ENCODE results near the gene NEK9.
"Not testable (repeated sequence)": the region's sequence is repeated elsewhere in the genome, so short reads cannot be mapped to it uniquely, and the experiment has no call there.

NEK9 gene

DNA sequence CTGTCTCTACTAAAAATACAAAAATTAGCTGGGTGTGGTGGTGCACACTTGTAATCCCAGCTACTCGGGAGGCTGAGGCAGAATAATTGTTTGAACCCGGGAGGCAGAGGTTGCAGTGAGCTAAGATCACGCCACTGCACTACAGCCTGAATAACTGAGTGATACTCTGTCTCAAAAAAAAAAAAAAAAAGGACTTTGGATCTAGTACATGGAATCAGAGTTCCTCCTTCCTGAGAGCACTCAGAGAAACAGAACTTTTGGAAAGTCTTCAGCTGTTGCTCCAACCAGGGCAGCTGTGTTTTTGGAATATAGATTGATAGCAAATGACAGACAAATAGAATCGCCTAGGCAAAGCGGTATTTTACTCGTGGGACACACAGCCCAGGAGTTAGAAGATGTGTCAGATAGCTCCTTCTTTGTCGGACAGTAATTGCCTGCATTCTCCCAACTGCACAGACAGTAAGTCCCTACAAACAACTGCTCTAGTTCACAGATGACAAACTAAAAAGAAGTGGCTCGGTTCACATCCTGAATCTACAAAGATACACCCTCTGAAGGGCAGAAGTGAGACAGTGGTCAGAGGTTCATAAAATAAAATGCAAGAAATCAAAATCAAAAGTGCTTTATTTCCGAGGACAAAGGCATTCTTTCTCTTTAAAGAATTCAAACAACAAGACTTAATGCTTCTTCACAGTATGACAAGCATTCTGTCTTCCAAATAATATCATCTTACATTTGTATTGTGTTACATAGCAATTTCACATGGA is 17.1 kb upstream of the NEK9 start:
- no peak for DNase-seq

- no peak for DNase-seq
Measured at GRCh38 chr14:75142494-75142893, 15.6 kb upstream of the NEK9 start.

DNA sequence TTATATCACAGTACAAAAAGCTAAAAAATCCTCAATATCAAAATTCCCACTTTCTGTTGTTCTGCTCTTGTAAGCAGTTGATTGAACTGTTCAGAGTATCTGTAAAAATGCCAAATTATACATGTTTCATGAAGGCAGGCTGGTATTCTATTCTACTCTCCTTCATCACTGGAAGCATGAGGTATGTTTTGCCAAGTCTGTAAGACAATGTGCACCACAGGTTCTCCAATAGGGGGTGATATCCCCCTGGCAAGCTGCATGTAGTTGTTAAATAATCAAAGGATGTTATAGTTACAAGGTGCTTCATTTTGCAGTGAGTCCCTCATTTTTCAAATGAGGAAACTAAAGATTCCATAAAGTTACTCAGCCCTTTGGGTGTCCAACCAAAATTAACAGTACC is 15.1 kb upstream of the NEK9 start:
- DNase-seq, result peak; percentile 40

GRCh38 chr14:75141062-75141461 is 14.2 kb upstream of the NEK9 start:
- DNase-seq, result no peak

DNA sequence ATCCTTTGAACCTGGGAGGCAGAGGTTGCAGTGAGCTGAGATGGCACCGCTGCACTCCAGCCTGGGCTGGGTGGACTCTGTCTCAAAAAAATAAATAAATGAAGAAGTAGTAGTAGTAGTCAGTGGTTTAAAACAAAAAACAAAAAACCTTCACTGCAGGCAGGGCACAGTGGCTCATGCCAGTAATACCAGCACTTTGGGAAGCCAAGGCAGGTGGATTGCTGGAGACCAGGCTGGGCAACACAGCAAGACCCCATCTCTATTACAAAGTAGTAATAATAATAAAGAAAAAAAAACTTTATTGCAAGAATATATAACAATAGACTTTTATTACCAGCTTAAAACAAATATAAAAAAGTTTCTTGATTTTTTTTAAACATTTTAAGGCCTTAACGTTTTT is 13.8 kb upstream of the NEK9 start:
- DNase-seq, result no peak

DNA sequence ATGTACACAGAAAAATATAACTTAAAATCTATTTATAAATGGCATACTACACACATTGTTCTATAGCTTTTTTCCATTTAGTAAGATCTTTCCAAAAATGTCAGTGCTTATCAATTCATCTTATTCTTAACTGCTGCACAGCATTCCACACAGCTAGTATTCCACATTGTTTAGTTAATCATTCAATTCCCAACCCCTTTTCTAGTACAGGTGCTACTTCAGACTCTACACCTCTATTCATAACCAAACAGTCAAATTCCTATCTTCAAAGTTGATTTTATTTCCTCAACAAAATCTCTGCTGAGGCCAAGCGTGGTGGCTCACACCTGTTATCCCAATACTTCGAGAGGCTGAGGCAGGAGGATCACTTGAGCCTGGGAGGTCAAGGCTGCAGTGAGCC is 12.3 kb upstream of the NEK9 start:
- no peak for DNase-seq

GRCh38 chr14:75138492-75138891 is 11.6 kb upstream of the NEK9 start:
- DNase-seq, result no peak

GRCh38 chr14:75134644-75135043 is 7.8 kb upstream of the NEK9 start:
- DNase-seq, result no peak

DNA sequence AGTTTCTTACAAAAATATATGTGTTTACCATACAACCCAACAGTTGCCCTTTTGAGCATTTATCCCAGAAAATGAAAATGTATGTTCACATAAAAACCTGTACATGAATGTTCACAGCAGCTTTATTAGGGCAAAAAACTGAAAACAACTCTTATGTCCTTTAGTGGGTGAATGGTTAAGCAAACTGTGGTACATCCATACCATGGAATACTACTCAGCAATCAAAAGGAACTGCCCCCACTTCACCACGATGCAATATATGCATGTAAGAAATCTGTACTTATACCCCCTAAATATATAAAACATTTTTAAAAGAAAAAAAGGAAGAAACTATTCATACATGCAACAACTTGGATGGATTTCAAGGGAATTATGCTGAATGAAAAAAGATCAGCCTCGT is 6.7 kb upstream of the NEK9 start:
- DNase-seq, result no peak

GRCh38 chr14:75132382-75133086 is 5.7 kb upstream of the NEK9 start:
- peak; percentile 78 for DNase-seq

DNA sequence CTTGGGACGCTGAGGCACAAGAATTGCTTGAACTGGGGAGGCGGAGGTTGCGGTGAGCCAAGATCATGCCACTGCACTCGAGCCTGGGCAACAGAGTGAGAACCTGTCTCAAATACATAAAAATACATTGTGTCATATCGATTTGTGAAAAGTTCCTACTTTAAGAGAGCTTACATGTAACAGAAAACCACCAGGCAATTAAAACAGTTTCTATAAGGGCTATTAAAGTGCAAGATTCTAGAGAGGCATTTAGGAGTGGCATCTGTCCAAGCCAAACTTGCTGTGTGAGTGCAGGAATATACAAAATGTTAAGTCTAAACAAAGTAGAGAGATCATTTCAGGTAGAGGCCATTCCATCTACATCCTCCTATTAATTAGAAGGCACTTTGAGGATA is 1.7 kb upstream of the NEK9 start:
- no peak for DNase-seq

- DNase-seq, result no peak
Measured at GRCh38 chr14:75127903-75128595, 1.2 kb upstream of the NEK9 start.

DNA sequence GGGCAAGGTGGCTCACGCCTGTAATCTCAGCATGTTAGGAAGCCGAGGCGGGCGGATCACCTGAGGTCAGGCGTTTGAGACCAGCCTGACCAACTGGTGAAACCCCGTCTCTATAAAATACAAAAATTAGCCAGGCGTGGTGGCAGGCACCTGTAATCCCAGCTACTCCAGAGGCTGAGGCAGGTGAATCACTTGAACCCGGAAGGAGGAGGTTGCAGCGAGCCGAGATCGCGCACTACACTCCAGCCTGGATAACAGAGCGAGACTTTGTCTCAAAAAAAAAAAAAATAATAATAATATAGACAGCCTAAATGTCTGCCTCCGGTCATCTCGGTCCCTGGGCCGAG is 599 bp upstream of the NEK9 start:
- not testable (repeated sequence) for DNase-seq

GRCh38 chr14:75126121-75126544 is 715 bp downstream of the NEK9 start:
- no peak for DNase-seq

DNA sequence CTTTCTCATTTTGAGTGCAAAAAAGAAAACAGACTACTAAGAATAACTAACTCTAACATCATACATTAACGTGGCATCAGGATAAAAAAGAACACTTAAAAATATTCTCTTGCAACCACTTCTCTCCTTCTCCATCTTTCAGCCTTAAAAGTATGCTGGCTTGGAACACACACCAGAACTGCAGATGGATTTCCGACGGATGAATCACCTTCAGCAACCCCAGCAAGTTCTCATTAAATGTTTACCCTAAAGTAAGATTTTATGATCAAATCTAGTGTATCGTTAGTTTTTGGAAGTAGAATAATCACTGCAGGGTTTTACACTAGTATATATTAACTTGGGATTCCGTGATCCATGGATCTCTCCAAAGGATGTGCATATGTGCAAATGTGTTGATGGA is 1.2 kb downstream of the NEK9 start:
- DNase-seq, result peak; percentile 60

GRCh38 chr14:75123991-75124390 is 2.9 kb downstream of the NEK9 start:
- peak; percentile 7 for DNase-seq

DNA sequence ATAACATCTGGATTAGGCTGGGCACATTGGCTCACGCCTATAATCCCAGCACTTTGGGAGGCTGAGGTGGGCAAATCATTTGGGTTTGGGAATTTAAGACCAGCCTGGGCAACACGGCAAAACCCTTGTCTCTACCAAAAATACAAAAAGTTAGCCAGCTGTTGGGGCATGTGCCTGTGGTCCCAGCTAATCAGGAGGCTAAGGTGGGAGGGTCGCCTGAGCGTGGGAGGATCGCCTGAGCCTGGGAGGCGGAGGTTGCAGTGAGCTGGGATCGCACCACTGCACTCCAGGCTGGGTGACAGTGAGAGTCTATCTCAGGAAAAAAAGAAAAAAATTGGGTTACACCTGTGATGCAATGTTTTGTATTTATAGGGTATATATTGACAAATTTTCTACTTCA is 5.3 kb downstream of the NEK9 start:
- DNase-seq, result no peak

DNA sequence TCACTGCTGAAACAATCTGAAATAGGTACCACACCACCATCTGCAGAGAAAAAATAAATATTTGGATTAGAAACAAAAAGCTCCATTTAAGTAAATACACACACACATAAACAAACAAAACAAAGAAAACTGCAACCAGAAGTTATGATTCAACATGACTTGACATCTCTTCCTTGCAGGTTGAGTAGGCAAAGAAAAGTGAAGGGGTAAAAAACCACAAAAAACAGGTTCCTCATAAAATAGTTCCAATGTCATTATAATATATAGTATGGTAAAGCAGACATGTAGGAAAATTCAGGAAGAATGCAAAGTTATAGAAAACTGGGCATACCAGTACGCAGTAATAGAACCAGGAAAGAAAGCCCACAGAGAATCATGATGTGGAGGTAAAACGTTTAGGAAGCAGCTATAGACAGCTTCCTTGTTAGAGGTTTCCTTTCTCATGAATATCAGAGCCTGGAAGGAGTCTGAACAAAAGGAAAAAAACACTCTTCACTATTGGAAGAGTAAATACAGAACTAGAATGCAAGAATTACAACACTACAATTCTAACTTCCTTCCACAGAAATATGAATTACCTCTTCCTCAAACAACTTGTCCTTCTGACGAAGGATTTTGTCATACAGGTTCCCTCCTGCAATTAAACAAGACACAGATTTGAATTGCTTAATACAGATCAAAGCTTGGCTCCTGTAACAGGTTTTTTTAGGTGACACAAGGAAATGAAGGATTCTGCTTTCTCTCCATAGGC is 6.1 kb downstream of the NEK9 start:
- no peak for DNase-seq

DNA sequence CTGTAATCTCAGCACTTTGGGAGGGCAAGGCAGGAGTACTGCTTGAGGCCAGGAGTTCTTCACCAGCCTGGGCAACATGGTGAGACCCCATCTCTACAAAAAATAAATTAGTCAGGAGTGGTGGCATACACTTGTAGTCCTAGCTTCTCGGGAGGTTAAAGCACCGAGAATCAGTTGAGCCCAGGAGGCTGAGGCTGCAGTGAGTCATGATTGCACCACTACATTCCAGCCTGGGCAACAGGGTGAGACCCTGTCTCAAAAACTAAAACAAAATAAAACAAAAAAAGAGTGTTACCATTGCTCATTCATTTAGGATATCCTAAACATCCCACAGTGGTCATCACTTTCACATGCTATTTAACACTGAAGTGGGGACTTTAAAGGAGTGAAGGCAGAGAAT is 7.8 kb downstream of the NEK9 start:
- peak; percentile 10 for DNase-seq

GRCh38 chr14:75113932-75114539 is 12.8 kb downstream of the NEK9 start:
- DNase-seq, result no peak

DNA sequence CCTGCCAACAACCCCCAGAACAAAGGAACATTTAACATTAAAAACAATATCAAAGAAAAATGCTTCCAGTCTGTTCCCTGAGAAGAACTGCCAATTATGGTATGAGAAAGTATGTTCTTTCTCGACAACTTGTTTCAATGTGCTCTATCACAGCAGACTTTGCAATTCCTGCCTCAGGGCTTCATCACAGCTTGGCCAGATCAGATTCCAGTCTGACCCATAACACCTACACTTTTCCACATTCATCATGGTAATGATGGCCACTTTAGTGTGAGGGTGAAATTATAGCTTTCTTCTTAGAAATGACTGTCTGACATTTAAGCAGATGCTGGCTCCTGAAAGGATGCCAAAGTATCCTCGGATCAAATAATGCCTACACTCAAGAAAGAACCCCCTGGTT is 17.0 kb downstream of the NEK9 start:
- no peak for DNase-seq

GRCh38 chr14:75107186-75107585 is 19.7 kb downstream of the NEK9 start:
- DNase-seq, result no peak

- no peak for DNase-seq
Measured at GRCh38 chr14:75101491-75101890, 25.4 kb downstream of the NEK9 start.

Data from fibroblast of skin of scalp (primary cell).